OCI-LY3 (cell line): ENCODE measurements around the gene PRR12.

ENCODE experiments used
- H2AFZ ChIP-seq: fragments of 200-600, 300-600 bp; shearing (Covaris generic); 2 replicates; pipeline ENCODE4 v1.6.0; 2014; ENCODE audit warnings: antibody characterized with exemption, low read depth, low read length
- H3K27ac ChIP-seq: fragments of 200-600, 300-600 bp; sonication (generic); 2 replicates; pipeline ENCODE4 v1.5.1; 2014; ENCODE audit warnings: mild to moderate bottlenecking, low read length, moderate library complexity, mixed read lengths
- H3K27me3 ChIP-seq: fragments of 200-600, 300-600 bp; sonication (generic); 2 replicates; pipeline ENCODE4 v1.6.1; 2014; ENCODE audit warnings: low read depth, low read length, mixed read lengths
- H3K36me3 ChIP-seq: fragments of 200-600, 300-600 bp; sonication (generic); replicated peaks from 2 replicates; pipeline ENCODE3; 2014; ENCODE audit warnings: low read depth, low read length, mixed read lengths
- H3K4me1 ChIP-seq: fragments of 300-600, 200-600 bp; sonication (generic); 2 replicates; pipeline ENCODE4 v1.6.1; 2014; ENCODE audit warnings: low read length, mixed read lengths
- H3K4me2 ChIP-seq: fragments of 200-600, 300-600 bp; sonication (generic); 2 replicates; pipeline ENCODE4 v1.6.1; 2014; ENCODE audit warnings: low read length, mixed read lengths
- H3K4me3 ChIP-seq: fragments of 300-600, 200-600 bp; sonication (generic); 2 replicates; pipeline ENCODE4 v1.5.1; 2014; ENCODE audit warnings: antibody characterized with exemption, mild to moderate bottlenecking, low read length, moderate library complexity
- H3K79me2 ChIP-seq: fragments of 300-600, 200-600 bp; shearing (Covaris generic); 2 replicates; pipeline ENCODE4 v1.6.1; 2014; ENCODE audit warnings: mild to moderate bottlenecking, low read length, mixed read lengths
- H3K9ac ChIP-seq: fragments of 300-600, 200-600 bp; shearing (Covaris generic); 2 replicates; pipeline ENCODE4 v1.6.0; 2014; ENCODE audit warnings: mild to moderate bottlenecking, low read length, moderate library complexity
- H3K9me3 ChIP-seq: fragments of 200-600, 300-600 bp; shearing (Covaris generic); 2 replicates; pipeline ENCODE4 v1.6.1; 2014; ENCODE audit warnings: low read length, mixed read lengths; ENCODE audit not compliant: insufficient read depth
- H4K20me1 ChIP-seq: fragments of 200-600, 300-600 bp; sonication (generic); 2 replicates; pipeline ENCODE4 v1.6.1; 2016; ENCODE audit warnings: low read length, mixed read lengths; ENCODE audit not compliant: insufficient read depth
- EZH2phosphoT487 ChIP-seq: fragments of 200-600 bp; shearing (Covaris generic); IDR thresholded peaks from 2 replicates; pipeline ENCODE4 v1.6.1; 2018; ENCODE audit warnings: antibody characterized with exemption, mixed run types, low read depth
- TF ChIP-seq, protein P1 (sequence below): fragments of 200-600, 300-600 bp; sonication (generic); IDR thresholded peaks from 2 replicates; pipeline ENCODE4 v1.5.1; 2014; ENCODE audit warnings: antibody characterized with exemption, low read length, low read depth

Gene PRR12

DNA sequence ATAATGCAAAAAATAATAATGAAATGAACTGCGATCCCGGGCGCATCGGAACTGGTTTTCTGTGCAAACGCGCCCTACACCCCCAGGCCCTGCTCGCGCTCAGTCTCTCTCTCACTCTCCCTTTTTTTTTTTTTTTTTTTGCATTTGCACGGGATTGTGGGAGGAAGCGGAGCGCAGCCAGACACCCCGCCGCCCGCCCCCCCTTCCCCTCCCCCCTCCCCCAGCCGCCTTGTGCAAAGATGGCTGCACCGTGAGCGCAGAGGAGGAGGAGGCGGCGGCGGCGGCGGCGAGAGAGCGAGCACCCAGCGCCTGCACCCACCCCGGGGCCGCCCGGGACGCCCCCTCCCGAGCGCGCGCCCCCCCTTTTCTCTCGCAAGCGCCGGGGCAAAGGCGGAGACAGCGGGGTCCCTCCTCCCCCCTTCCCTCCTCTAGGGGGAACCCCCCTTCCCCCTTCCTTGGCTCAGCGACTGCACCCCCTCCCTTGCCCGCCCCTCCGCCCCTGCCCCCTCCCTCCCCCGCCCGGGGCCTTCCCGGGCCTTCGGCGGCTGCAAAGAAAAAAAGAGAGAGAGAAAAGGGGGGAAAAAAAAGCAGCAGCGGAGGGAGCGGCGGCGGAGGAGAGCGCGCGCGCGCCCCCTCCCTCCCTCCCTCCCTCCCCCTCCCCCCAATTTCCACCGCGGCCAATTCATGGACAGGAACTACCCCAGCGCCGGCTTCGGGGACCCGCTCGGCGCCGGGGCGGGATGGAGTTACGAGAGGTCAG, at the start of gene PRR12:
PRR12 (plus strand) TSS at position 212 of the 760 bp plus-strand sequence; CDS start at position 685, 473 bp downstream.
- Histone ChIP-seq H3K4me3 (peak within 1 kb of the TSS; percentile 77), H4K20me1 (peaks cover 11% of the 10 kb centered on the region), H3K79me2 (peaks cover 39% of the 10 kb centered on the region), H3K36me3 (peaks cover 15% of the 10 kb centered on the region), H3K9ac (peak within 1 kb of the TSS; percentile 87), H3K27me3 (no peaks in the 10 kb centered on the region; the same call in 1 of the 2 replicates), H3K4me1 (peaks cover 13% of the 10 kb centered on the region), H3K9me3 (no peaks in the 10 kb centered on the region), H3K4me2 (peak within 1 kb of the TSS; percentile 83), H3K27ac (peak within 1 kb of the TSS; percentile 88), H2AFZ (no peak within 1 kb of the TSS)
- TF ChIP-seq, protein P1, sequence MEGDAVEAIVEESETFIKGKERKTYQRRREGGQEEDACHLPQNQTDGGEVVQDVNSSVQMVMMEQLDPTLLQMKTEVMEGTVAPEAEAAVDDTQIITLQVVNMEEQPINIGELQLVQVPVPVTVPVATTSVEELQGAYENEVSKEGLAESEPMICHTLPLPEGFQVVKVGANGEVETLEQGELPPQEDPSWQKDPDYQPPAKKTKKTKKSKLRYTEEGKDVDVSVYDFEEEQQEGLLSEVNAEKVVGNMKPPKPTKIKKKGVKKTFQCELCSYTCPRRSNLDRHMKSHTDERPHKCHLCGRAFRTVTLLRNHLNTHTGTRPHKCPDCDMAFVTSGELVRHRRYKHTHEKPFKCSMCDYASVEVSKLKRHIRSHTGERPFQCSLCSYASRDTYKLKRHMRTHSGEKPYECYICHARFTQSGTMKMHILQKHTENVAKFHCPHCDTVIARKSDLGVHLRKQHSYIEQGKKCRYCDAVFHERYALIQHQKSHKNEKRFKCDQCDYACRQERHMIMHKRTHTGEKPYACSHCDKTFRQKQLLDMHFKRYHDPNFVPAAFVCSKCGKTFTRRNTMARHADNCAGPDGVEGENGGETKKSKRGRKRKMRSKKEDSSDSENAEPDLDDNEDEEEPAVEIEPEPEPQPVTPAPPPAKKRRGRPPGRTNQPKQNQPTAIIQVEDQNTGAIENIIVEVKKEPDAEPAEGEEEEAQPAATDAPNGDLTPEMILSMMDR = no peak
- no peak for TF ChIP-seq EZH2phosphoT487

GRCh38 chr19:49541914-49542313, 49.1 kb upstream of the PRR12 start:
- Histone ChIP-seq H3K79me2 (no peaks in the 10 kb centered on the region), H3K9me3 (no peaks in the 10 kb centered on the region), H3K27ac (no peak overlapping the region), H3K4me1 (peaks cover 3% of the 10 kb centered on the region; the same call in 1 of the 2 replicates), H3K4me3 (no peak overlapping the region), H3K4me2 (no peak overlapping the region), H4K20me1 (no peaks in the 10 kb centered on the region), H3K36me3 (no peaks in the 10 kb centered on the region), H3K9ac (no peak overlapping the region), H2AFZ (no peak overlapping the region), H3K27me3 (no peaks in the 10 kb centered on the region)
- no peak for TF ChIP-seq EZH2phosphoT487
- TF ChIP-seq, protein P1 = no peak

- Histone ChIP-seq H3K27me3 (no peaks in the 10 kb centered on the region), H3K27ac (no peak overlapping the region), H4K20me1 (no peaks in the 10 kb centered on the region), H3K9ac (no peak overlapping the region), H3K79me2 (no peaks in the 10 kb centered on the region), H3K4me2 (no peak overlapping the region), H3K4me3 (no peak overlapping the region), H2AFZ (no peak overlapping the region), H3K36me3 (no peaks in the 10 kb centered on the region), H3K4me1 (peaks cover 3% of the 10 kb centered on the region; the same call in 1 of the 2 replicates), H3K9me3 (no peaks in the 10 kb centered on the region)
- TF ChIP-seq, protein P1 = no peak
- no peak for TF ChIP-seq EZH2phosphoT487
Measured at GRCh38 chr19:49542446-49542845, 48.5 kb upstream of the PRR12 start.

DNA sequence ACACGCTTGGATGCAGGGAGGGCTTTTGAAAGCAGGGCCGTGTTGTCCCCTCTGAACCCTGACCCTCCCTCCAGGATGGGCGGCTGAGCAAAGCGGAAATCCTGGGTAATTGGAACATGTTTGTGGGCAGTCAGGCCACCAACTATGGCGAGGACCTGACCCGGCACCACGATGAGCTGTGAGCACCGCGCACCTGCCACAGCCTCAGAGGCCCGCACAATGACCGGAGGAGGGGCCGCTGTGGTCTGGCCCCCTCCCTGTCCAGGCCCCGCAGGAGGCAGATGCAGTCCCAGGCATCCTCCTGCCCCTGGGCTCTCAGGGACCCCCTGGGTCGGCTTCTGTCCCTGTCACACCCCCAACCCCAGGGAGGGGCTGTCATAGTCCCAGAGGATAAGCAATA, 48.0 kb upstream of the PRR12 start:
- H3K4me3 ChIP-seq = no peak overlapping the region

More for the DNA sequence above, 48.0 kb upstream of the PRR12 start:
- no peaks in the 10 kb centered on the region for H4K20me1 ChIP-seq
- no peak overlapping the region for H3K27ac ChIP-seq
- no peaks in the 10 kb centered on the region for H3K9me3 ChIP-seq
- peaks cover 3% of the 10 kb centered on the region; the same call in 1 of the 2 replicates for H3K4me1 ChIP-seq
- no peak overlapping the region for H3K4me2 ChIP-seq
- no peak overlapping the region for H3K9ac ChIP-seq
- TF ChIP-seq EZH2phosphoT487 = no peak
- TF ChIP-seq, protein P1 = no peak
- no peaks in the 10 kb centered on the region for H3K27me3 ChIP-seq
- no peaks in the 10 kb centered on the region for H3K79me2 ChIP-seq
- no peak overlapping the region for H2AFZ ChIP-seq
- H3K36me3 ChIP-seq = no peaks in the 10 kb centered on the region
